ENCODE results near the gene FTO.

Gene FTO

DNA sequence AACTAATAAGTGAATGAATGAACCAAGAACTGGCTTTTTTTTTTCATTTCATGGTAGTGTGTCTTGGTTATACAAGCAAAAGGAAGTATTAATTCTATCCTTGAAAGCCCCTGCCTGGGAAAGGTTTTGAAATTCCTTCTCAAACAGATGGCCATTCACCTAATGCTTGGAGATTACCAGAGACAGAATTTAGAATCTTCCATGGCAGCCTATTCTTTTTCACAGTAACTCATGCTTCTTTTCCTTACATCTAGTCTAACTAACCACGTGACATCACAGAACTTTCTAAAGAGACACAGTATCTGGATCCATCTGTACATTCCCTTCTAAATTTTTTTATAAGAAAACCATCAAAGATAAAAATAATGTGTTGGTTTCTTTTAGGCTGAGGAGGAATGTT lies 151.6 kb downstream of the FTO start:
- Histone ChIP-seq H3K23ac (ENCODE audit: low read depth, low read length, poor library complexity) (no peak overlapping the region), H2BK15ac (ENCODE audit: low read length) (no peak overlapping the region), H3K4me1 (ENCODE audit: control insufficient read depth in 2 of 2, insufficient read depth in 1 of 2, low read depth in 1 of 2, low read length in 2 of 2) (peaks cover 0 to 1% of the 10 kb centered on the region in 2 donors), H4K8ac (ENCODE audit: low read depth, low read length) (no peak overlapping the region), H3K4me2 (ENCODE audit: insufficient read depth, low read length, poor library complexity, severe bottlenecking) (no peak overlapping the region), H3K9ac (ENCODE audit: low read depth, low read length, poor library complexity) (no peak overlapping the region), H2BK120ac (ENCODE audit: low read depth, low read length) (no peak overlapping the region), H3K27me3 (ENCODE audit: control insufficient read depth in 3 of 3, insufficient read depth in 3 of 3, low read depth in 1 of 3, low read length in 3 of 3) (no peaks in the 10 kb centered on the region), H4K91ac (ENCODE audit: low read depth, low read length, poor library complexity) (no peak overlapping the region), H3K4me3 (ENCODE audit: low read length in 2 of 2) (no peak overlapping the region), H3K9me3 (replicated peaks in 1 of 2; ENCODE audit: control insufficient read depth in 2 of 2, insufficient read depth in 1 of 2, low read depth in 1 of 2, low read length in 2 of 2) (no peaks in the 10 kb centered on the region), H3K18ac (ENCODE audit: low read length) (no peak overlapping the region), H3K36me3 (replicated peaks in 1 of 2; ENCODE audit: control insufficient read depth in 2 of 2, insufficient read depth in 2 of 2, low read length in 2 of 2) (no peaks in the 10 kb centered on the region), H2AK5ac (ENCODE audit: low read depth, low read length) (no peak overlapping the region), H3K4ac (ENCODE audit: low read length) (no peak overlapping the region), H2BK12ac (ENCODE audit: low read length) (no peak overlapping the region), H2AFZ (ENCODE audit: low read length) (no peak overlapping the region), H2BK5ac (ENCODE audit: low read length) (no peak overlapping the region), H3K79me1 (ENCODE audit: low read depth, low read length) (no peaks in the 10 kb centered on the region), H3K14ac (ENCODE audit: low read length) (no peak overlapping the region), H3K27ac (replicated peaks; ENCODE audit: low read length) (no peak overlapping the region)
- WGBS, 2 donors (ENCODE audit: extremely low coverage in 2 of 2, insufficient read length in 2 of 2, insufficient replicate concordance in 1 of 2) = no CpG with 5 or more reads among the region's 1 CpG
- DNase-seq (ENCODE audit: low spot score) = no peak

DNA sequence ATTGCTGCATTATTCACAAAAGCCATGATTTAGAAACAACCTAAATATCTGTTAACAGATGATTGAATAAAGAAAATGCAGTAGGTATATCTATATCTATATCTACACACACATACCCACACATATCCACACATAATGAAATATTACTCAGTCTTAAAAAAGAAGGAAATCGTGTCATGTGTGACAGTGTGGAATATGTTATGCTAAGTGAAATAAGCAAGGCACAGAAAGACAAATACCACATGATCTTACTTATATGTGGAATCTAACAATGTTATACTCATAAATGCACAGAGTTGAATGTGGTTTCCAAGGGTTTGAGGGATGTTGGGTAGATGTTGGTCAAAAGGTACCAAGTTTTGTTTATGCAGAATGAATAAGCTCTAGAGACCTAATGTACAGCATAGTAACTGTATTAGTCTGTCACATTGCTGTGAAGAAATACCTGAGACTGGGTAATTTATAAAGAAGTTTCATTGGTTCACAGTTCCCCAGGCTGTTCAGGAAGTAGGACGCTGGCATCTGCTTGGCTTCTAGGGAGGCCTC lies 156.1 kb downstream of the FTO start:
- H3K9ac ChIP-seq (ENCODE audit: low read depth, low read length, poor library complexity) = no peak overlapping the region
- H3K9me3 ChIP-seq (replicated peaks in 1 of 2; ENCODE audit: control insufficient read depth in 2 of 2, insufficient read depth in 1 of 2, low read depth in 1 of 2, low read length in 2 of 2) = no peaks in the 10 kb centered on the region
- H3K4me3 ChIP-seq (ENCODE audit: low read length in 2 of 2) = no peak overlapping the region
- no peak overlapping the region for H2BK5ac ChIP-seq (ENCODE audit: low read length)
- no peak overlapping the region for H3K23ac ChIP-seq (ENCODE audit: low read depth, low read length, poor library complexity)
- no peak overlapping the region for H2AK5ac ChIP-seq (ENCODE audit: low read depth, low read length)
- H3K27ac ChIP-seq (replicated peaks; ENCODE audit: low read length) = no peak overlapping the region
- H2AFZ ChIP-seq (ENCODE audit: low read length) = no peak overlapping the region
- H2BK120ac ChIP-seq (ENCODE audit: low read depth, low read length) = no peak overlapping the region
- no peaks in the 10 kb centered on the region for H3K27me3 ChIP-seq (ENCODE audit: control insufficient read depth in 3 of 3, insufficient read depth in 3 of 3, low read depth in 1 of 3, low read length in 3 of 3)
- H3K4me2 ChIP-seq (ENCODE audit: insufficient read depth, low read length, poor library complexity, severe bottlenecking) = no peak overlapping the region
- peaks cover under 1 to 3% of the 10 kb centered on the region in 2 donors for H3K4me1 ChIP-seq (ENCODE audit: control insufficient read depth in 2 of 2, insufficient read depth in 1 of 2, low read depth in 1 of 2, low read length in 2 of 2)
- no peak overlapping the region for H3K4ac ChIP-seq (ENCODE audit: low read length)
- no peak overlapping the region for H3K14ac ChIP-seq (ENCODE audit: low read length)
- no peak overlapping the region for H2BK12ac ChIP-seq (ENCODE audit: low read length)
- no CpG with 5 or more reads among the region's 2 CpGs for WGBS, 2 donors (ENCODE audit: extremely low coverage in 2 of 2, insufficient read length in 2 of 2, insufficient replicate concordance in 1 of 2)
- H3K18ac ChIP-seq (ENCODE audit: low read length) = no peak overlapping the region
- no peak overlapping the region for H4K8ac ChIP-seq (ENCODE audit: low read depth, low read length)
- H2BK15ac ChIP-seq (ENCODE audit: low read length) = no peak overlapping the region
- no peaks in the 10 kb centered on the region for H3K36me3 ChIP-seq (replicated peaks in 1 of 2; ENCODE audit: control insufficient read depth in 2 of 2, insufficient read depth in 2 of 2, low read length in 2 of 2)
- no peak overlapping the region for H4K91ac ChIP-seq (ENCODE audit: low read depth, low read length, poor library complexity)
- no peaks in the 10 kb centered on the region for H3K79me1 ChIP-seq (ENCODE audit: low read depth, low read length)
- no peak for DNase-seq (ENCODE audit: low spot score)

DNA sequence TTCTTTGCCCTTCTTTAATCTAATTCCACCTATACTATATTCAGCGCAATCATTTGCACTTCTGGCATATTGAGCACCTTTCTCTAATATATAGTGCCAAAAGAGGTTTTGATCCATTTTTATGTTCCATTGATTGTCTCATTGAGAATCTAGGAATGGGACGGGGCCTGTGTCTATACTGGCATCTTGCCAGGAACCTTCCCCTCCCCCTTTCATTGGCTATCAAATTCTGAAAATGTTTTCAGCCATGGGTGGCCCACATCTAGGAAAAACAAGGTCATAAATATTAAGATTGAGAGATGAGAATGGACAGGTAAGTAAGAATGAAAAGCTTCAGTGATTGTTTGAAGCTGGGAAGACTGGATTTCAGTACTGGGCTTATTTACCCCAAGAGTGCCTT lies 159.9 kb downstream of the FTO start:
- Histone ChIP-seq H3K18ac (ENCODE audit: low read length) (no peak overlapping the region), H4K91ac (ENCODE audit: low read depth, low read length, poor library complexity) (no peak overlapping the region), H3K9ac (ENCODE audit: low read depth, low read length, poor library complexity) (no peak overlapping the region), H3K14ac (ENCODE audit: low read length) (no peak overlapping the region), H2BK5ac (ENCODE audit: low read length) (no peak overlapping the region), H3K79me1 (ENCODE audit: low read depth, low read length) (no peaks in the 10 kb centered on the region), H2BK12ac (ENCODE audit: low read length) (no peak overlapping the region), H2BK15ac (ENCODE audit: low read length) (no peak overlapping the region), H3K23ac (ENCODE audit: low read depth, low read length, poor library complexity) (no peak overlapping the region), H3K27ac (replicated peaks; ENCODE audit: low read length) (no peak overlapping the region), H4K8ac (ENCODE audit: low read depth, low read length) (no peak overlapping the region), H3K4ac (ENCODE audit: low read length) (no peak overlapping the region), H3K4me3 (ENCODE audit: low read length in 2 of 2) (no peak overlapping the region), H2AK5ac (ENCODE audit: low read depth, low read length) (no peak overlapping the region), H3K27me3 (ENCODE audit: control insufficient read depth in 3 of 3, insufficient read depth in 3 of 3, low read depth in 1 of 3, low read length in 3 of 3) (no peaks in the 10 kb centered on the region), H3K4me2 (ENCODE audit: insufficient read depth, low read length, poor library complexity, severe bottlenecking) (no peak overlapping the region), H3K4me1 (ENCODE audit: control insufficient read depth in 2 of 2, insufficient read depth in 1 of 2, low read depth in 1 of 2, low read length in 2 of 2) (peaks cover 5% of the 10 kb centered on the region in 2 donors), H3K9me3 (replicated peaks in 1 of 2; ENCODE audit: control insufficient read depth in 2 of 2, insufficient read depth in 1 of 2, low read depth in 1 of 2, low read length in 2 of 2) (peaks cover 2 to 3% of the 10 kb centered on the region in 2 donors), H3K36me3 (replicated peaks in 1 of 2; ENCODE audit: control insufficient read depth in 2 of 2, insufficient read depth in 2 of 2, low read length in 2 of 2) (no peaks in the 10 kb centered on the region), H2BK120ac (ENCODE audit: low read depth, low read length) (no peak overlapping the region), H2AFZ (ENCODE audit: low read length) (no peak overlapping the region)
- no peak for DNase-seq (ENCODE audit: low spot score)
- no CpG with 5 or more reads among the region's 2 CpGs for WGBS, 2 donors (ENCODE audit: extremely low coverage in 2 of 2, insufficient read length in 2 of 2, insufficient replicate concordance in 1 of 2)

DNA sequence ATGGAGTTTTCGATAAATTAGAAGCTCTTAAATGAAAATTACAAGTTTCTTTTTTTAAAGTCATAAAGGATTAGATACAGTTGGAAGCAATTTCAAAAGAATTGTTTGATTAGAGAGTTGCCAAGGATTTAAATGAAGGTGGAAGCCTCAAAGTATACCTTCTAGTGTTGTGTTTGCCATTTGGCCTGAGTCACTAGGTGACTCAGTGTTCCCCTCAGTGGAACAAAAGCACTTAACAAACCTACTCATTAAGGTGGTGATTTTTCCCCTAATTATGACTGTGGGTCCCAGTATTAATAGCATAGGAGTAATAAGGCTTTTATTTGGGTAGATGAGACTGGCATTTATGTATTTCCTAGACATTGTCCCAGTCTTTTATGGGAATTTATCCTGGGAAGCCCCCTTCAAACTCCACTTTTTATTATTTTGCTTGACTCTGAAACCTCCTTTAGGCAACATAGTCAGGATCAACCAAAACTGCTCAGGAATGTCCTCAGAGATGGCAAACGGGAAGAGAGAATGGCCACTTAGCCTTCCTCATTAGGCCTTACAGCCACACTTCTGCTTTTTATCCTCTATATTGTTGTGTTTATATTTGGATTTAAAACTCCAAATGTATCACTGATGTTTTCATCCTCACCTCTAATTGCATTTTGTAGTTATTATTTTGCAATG lies 161.0 kb downstream of the FTO start:
- H3K9ac ChIP-seq (ENCODE audit: low read depth, low read length, poor library complexity) = no peak overlapping the region
- H3K27me3 ChIP-seq (ENCODE audit: control insufficient read depth in 3 of 3, insufficient read depth in 3 of 3, low read depth in 1 of 3, low read length in 3 of 3) = no peaks in the 10 kb centered on the region
- H3K36me3 ChIP-seq (replicated peaks in 1 of 2; ENCODE audit: control insufficient read depth in 2 of 2, insufficient read depth in 2 of 2, low read length in 2 of 2) = no peaks in the 10 kb centered on the region
- no peak overlapping the region for H2BK120ac ChIP-seq (ENCODE audit: low read depth, low read length)
- H3K79me1 ChIP-seq (ENCODE audit: low read depth, low read length) = no peaks in the 10 kb centered on the region
- no peak overlapping the region for H3K27ac ChIP-seq (replicated peaks; ENCODE audit: low read length)
- no peak overlapping the region for H2BK5ac ChIP-seq (ENCODE audit: low read length)
- no peak overlapping the region for H2BK12ac ChIP-seq (ENCODE audit: low read length)
- H3K4me2 ChIP-seq (ENCODE audit: insufficient read depth, low read length, poor library complexity, severe bottlenecking) = no peak overlapping the region
- peaks cover 2 to 8% of the 10 kb centered on the region in 2 donors for H3K9me3 ChIP-seq (replicated peaks in 1 of 2; ENCODE audit: control insufficient read depth in 2 of 2, insufficient read depth in 1 of 2, low read depth in 1 of 2, low read length in 2 of 2)
- H3K4me3 ChIP-seq (ENCODE audit: low read length in 2 of 2) = no peak overlapping the region
- WGBS, 2 donors (ENCODE audit: extremely low coverage in 2 of 2, insufficient read length in 2 of 2, insufficient replicate concordance in 1 of 2) = no CpG with 5 or more reads among the region's 2 CpGs
- H2AFZ ChIP-seq (ENCODE audit: low read length) = no peak overlapping the region
- H4K8ac ChIP-seq (ENCODE audit: low read depth, low read length) = no peak overlapping the region
- no peak overlapping the region for H2AK5ac ChIP-seq (ENCODE audit: low read depth, low read length)
- H3K4ac ChIP-seq (ENCODE audit: low read length) = no peak overlapping the region
- no peak for DNase-seq (ENCODE audit: low spot score)
- no peak overlapping the region for H3K18ac ChIP-seq (ENCODE audit: low read length)
- no peak overlapping the region for H3K23ac ChIP-seq (ENCODE audit: low read depth, low read length, poor library complexity)
- H3K4me1 ChIP-seq (ENCODE audit: control insufficient read depth in 2 of 2, insufficient read depth in 1 of 2, low read depth in 1 of 2, low read length in 2 of 2) = peaks cover 5% of the 10 kb centered on the region in 2 donors
- no peak overlapping the region for H3K14ac ChIP-seq (ENCODE audit: low read length)
- no peak overlapping the region for H4K91ac ChIP-seq (ENCODE audit: low read depth, low read length, poor library complexity)
- H2BK15ac ChIP-seq (ENCODE audit: low read length) = no peak overlapping the region

Data from neuronal stem cell (in vitro differentiated cells).